ENCODE results near the gene NINJ1.

DNA sequence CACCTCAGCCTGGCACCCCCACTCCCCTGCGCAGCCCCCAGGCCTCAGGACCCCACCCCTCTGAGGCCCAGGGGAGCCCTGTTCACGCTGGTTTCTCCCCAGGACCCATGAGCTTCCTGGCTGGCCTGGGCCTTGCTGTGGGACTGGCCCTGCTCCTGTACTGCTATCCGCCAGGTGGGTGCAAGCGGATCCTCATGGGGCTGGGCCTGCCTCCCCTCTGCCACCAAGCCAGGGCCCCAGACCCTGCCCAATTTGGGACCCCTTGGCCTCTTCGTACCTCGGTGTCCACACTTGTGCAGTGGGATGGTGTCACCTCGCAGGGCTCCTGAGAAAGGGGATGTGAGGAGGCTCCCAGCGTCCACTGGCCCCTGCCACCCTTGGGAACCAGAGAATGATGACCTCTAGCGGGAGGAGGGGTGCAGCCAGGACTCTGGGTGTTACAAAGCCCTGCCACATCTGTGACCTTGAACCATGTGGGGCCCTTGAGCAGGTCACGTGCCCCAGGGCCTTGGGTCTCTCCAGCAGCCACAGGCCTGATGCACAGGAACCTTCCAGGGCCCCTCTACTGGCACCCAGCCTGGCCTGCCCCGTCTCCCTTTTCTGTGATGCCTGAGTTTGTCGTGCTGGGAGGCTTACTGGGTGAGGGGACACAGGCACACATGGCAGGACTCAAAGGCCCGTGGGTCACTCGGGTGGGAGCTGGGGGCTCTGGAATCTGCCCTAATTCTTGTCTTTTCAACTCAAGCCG lies 21.8 kb downstream of the NINJ1 start:
- no peak for TF ChIP-seq CTCF (IDR thresholded peaks at IDR 0.05)
- TF ChIP-seq EZH2 (IDR thresholded peaks at IDR 0.05; ENCODE audit: borderline replicate concordance, insufficient read depth, low read depth, low read length, poor library complexity, severe bottlenecking): no peak
